Astrocyte (in vitro differentiated cells and primary cell): ENCODE results near the gene CYREN.

Experiments used
- EZH2 ChIP-seq: IDR thresholded peaks from 2 replicates; pipeline ENCODE4 v1.6.1; 2012; ENCODE audit warnings: mild to moderate bottlenecking, low read length, inconsistent platforms; ENCODE audit not compliant: insufficient read depth
- TF ChIP-seq, protein P1 (sequence below): IDR thresholded peaks from 2 replicates; pipeline ENCODE4 v1.5.1; 2011; ENCODE audit warnings: low read depth, mild to moderate bottlenecking, inconsistent platforms, low read length, moderate library complexity; ENCODE audit not compliant: insufficient read depth

GRCh38 chr7:135188298-135188984 lies 17.9 kb upstream of the CYREN start:
- TF ChIP-seq, protein P1, sequence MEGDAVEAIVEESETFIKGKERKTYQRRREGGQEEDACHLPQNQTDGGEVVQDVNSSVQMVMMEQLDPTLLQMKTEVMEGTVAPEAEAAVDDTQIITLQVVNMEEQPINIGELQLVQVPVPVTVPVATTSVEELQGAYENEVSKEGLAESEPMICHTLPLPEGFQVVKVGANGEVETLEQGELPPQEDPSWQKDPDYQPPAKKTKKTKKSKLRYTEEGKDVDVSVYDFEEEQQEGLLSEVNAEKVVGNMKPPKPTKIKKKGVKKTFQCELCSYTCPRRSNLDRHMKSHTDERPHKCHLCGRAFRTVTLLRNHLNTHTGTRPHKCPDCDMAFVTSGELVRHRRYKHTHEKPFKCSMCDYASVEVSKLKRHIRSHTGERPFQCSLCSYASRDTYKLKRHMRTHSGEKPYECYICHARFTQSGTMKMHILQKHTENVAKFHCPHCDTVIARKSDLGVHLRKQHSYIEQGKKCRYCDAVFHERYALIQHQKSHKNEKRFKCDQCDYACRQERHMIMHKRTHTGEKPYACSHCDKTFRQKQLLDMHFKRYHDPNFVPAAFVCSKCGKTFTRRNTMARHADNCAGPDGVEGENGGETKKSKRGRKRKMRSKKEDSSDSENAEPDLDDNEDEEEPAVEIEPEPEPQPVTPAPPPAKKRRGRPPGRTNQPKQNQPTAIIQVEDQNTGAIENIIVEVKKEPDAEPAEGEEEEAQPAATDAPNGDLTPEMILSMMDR = no peak
- no peak for TF ChIP-seq EZH2
